Transverse colon (tissue), 4 donors: ENCODE measurements around the gene CEL.

Experiments
- CTCF ChIP-seq, 5 experiments: fragments of 200-600 bp in 3 of 5; fragments of 450-650 bp in 2 of 5; sonication (generic) in 3 of 5; IDR thresholded peaks; 1 replicate in 2 of 5; 2 replicates in 3 of 5; pipeline ENCODE4 v1.5.1; 2016 to 2017; ENCODE audit warnings: antibody characterized with exemption in 5 of 5, inconsistent platforms in 3 of 5, mild to moderate bottlenecking in 2 of 5, moderate library complexity in 1 of 5
- EP300 ChIP-seq: sonication (generic); formaldehyde crosslinking; IDR thresholded peaks from one replicate; pipeline ENCODE4 v1.6.1; 2017; ENCODE audit warnings: antibody characterized with exemption, low read depth
- POLR2AphosphoS5 ChIP-seq, 3 donors: sonication (generic); formaldehyde crosslinking; IDR thresholded peaks; one replicate each; pipeline ENCODE4 v1.6.1; 2016; ENCODE audit warnings: antibody characterized with exemption in 3 of 3

GRCh38 chr9:133088756-133089155 is 27.0 kb downstream of the CEL start:
- TF ChIP-seq CTCF (IDR thresholded peaks at IDR 0.05) = no peak
- TF ChIP-seq EP300 = no peak
- no peak for TF ChIP-seq POLR2AphosphoS5 (IDR thresholded peaks at IDR 0.05)
